HPDE6-E6E7 (cell line): ENCODE data around the gene FBXO3.
A peak's percentile ranks its signal among the peaks of the same experiment; 100 is the strongest.
"Not testable (repeated sequence)": the region's sequence is repeated elsewhere in the genome, so short reads cannot be mapped to it uniquely, and the experiment has no call there.

Experiments
- DNase-seq: peaks from one replicate; pipeline ENCODE4 v3.0.0; 2011; ENCODE audit warnings: missing footprints; ENCODE audit errors: extremely low spot score

Gene FBXO3

GRCh38 chr11:33773987-33774735, at the start of gene FBXO3:
TSS of gene FBXO3 (minus strand) at chr11:33774520. CDS start at chr11:33774497, 23 bp downstream.
- peak; percentile 78 for DNase-seq

GRCh38 chr11:33822981-33823380, 48.7 kb upstream of the FBXO3 start:
- DNase-seq = not testable (repeated sequence)

GRCh38 chr11:33819278-33820035, 45.1 kb upstream of the FBXO3 start:
- DNase-seq = no peak

- peak; percentile 50 for DNase-seq
Measured at GRCh38 chr11:33808228-33808828, 34.0 kb upstream of the FBXO3 start.

- no peak for DNase-seq
Measured at GRCh38 chr11:33804471-33804870, 30.2 kb upstream of the FBXO3 start.

GRCh38 chr11:33802194-33802950, 28.1 kb upstream of the FBXO3 start:
- peak; percentile 57 for DNase-seq

- DNase-seq = no peak
Measured at GRCh38 chr11:33801821-33802193, 27.5 kb upstream of the FBXO3 start.

- DNase-seq = no peak
Measured at GRCh38 chr11:33797879-33798278, 23.6 kb upstream of the FBXO3 start.

- DNase-seq = no peak
Measured at GRCh38 chr11:33790040-33790439, 15.7 kb upstream of the FBXO3 start.

- DNase-seq = not testable (repeated sequence)
Measured at GRCh38 chr11:33788095-33788494, 13.8 kb upstream of the FBXO3 start.

GRCh38 chr11:33787076-33787475, 12.8 kb upstream of the FBXO3 start:
- DNase-seq = no peak

GRCh38 chr11:33785609-33786008, 11.3 kb upstream of the FBXO3 start:
- DNase-seq = no peak

GRCh38 chr11:33779849-33780528, 5.7 kb upstream of the FBXO3 start:
- no peak for DNase-seq

- DNase-seq = no peak
Measured at GRCh38 chr11:33778675-33779074, 4.4 kb upstream of the FBXO3 start.

GRCh38 chr11:33777906-33778305, 3.6 kb upstream of the FBXO3 start:
- DNase-seq = no peak

- DNase-seq = no peak
Measured at GRCh38 chr11:33775832-33776470, 1.6 kb upstream of the FBXO3 start.

- no peak for DNase-seq
Measured at GRCh38 chr11:33775467-33775807, 1.1 kb upstream of the FBXO3 start.

GRCh38 chr11:33774736-33775466, 581 bp upstream of the FBXO3 start:
- no peak for DNase-seq

- peak; percentile 22 for DNase-seq
Measured at GRCh38 chr11:33773404-33773986, 825 bp downstream of the FBXO3 start.

- no peak for DNase-seq
Measured at GRCh38 chr11:33772870-33773269, 1.4 kb downstream of the FBXO3 start.
